Measurements from ENCODE around the gene LRIF1.
"Not testable (repeated sequence)": the region's sequence is repeated elsewhere in the genome, so short reads cannot be mapped to it uniquely, and the experiment has no call there.

The LRIF1 gene

GRCh38 chr1:110948038-110948810 is 15.5 kb downstream of the LRIF1 start:
- no peak for DNase-seq

GRCh38 chr1:110945626-110946025 is 18.1 kb downstream of the LRIF1 start:
- DNase-seq = no peak

GRCh38 chr1:110944806-110945205 is 18.9 kb downstream of the LRIF1 start:
- no peak for DNase-seq

- DNase-seq = no peak
Measured at GRCh38 chr1:110936567-110936966, 27.2 kb downstream of the LRIF1 start.

GRCh38 chr1:110931097-110931496 is 32.6 kb downstream of the LRIF1 start:
- DNase-seq = not testable (repeated sequence)

- no peak for DNase-seq
Measured at GRCh38 chr1:110928904-110929303, 34.8 kb downstream of the LRIF1 start.

- DNase-seq = no peak
Measured at GRCh38 chr1:110928191-110928590, 35.5 kb downstream of the LRIF1 start.

GRCh38 chr1:110927484-110928075 is 36.1 kb downstream of the LRIF1 start:
- no peak for DNase-seq

GRCh38 chr1:110921953-110922352 is 41.8 kb downstream of the LRIF1 start:
- DNase-seq = no peak

GRCh38 chr1:110918016-110918415 is 45.7 kb downstream of the LRIF1 start:
- DNase-seq = no peak

- no peak for DNase-seq
Measured at GRCh38 chr1:110916669-110917306, 46.9 kb downstream of the LRIF1 start.

- DNase-seq = no peak
Measured at GRCh38 chr1:110916274-110916668, 47.5 kb downstream of the LRIF1 start.

- no peak for DNase-seq
Measured at GRCh38 chr1:110915804-110916203, 47.9 kb downstream of the LRIF1 start.

- DNase-seq = no peak
Measured at GRCh38 chr1:110914676-110915075, 49.0 kb downstream of the LRIF1 start.

- DNase-seq = no peak
Measured at GRCh38 chr1:110912784-110913183, 50.9 kb downstream of the LRIF1 start.

GRCh38 chr1:110903853-110904500 is 59.7 kb downstream of the LRIF1 start:
- DNase-seq = no peak

- no peak for DNase-seq
Measured at GRCh38 chr1:110902820-110903463, 60.8 kb downstream of the LRIF1 start.

- no peak for DNase-seq
Measured at GRCh38 chr1:110899458-110899843, 64.3 kb downstream of the LRIF1 start.

- DNase-seq = no peak
Measured at GRCh38 chr1:110898734-110899457, 64.8 kb downstream of the LRIF1 start.

GRCh38 chr1:110897681-110898080 is 66.0 kb downstream of the LRIF1 start:
- DNase-seq = no peak
